Measurements from ENCODE around the gene CES2. TPM values are rescaled to one million over a fixed set of nuclear protein-coding genes. Genes with fewer than 3 reads are reported as not detected.
"Not testable (repeated sequence)": the region's sequence is repeated elsewhere in the genome, so short reads cannot be mapped to it uniquely, and the experiment has no call there.

CES2 gene
- total and polyA plus RNA-seq, 2 experiments from 2014 or later = 52.8 to 72.8 TPM

GRCh38 chr16:66934138-66934838 lies 1.0 kb upstream of the CES2 start, which contains the start of gene CIAO2B:
Gene CIAO2B, minus strand, starts transcription at chr16:66934402. Its CDS starts 38 bp downstream, at chr16:66934364.
- no peaks in the 10 kb centered on the region for H3K9me3 ChIP-seq (ENCODE audit: low read depth)
- no peaks in the 10 kb centered on the region for H3K9me2 ChIP-seq (replicated peaks; ENCODE audit: insufficient read depth)
- H2AFZ ChIP-seq = peak within 1 kb of the TSS; percentile 89
- H3K4me1 ChIP-seq (ENCODE audit: insufficient read depth) = peaks cover 22% of the 10 kb centered on the region
- H3K4me2 ChIP-seq = peak within 1 kb of the TSS; percentile 99
- no peak for TF ChIP-seq EZH2phosphoT487 (IDR thresholded peaks at IDR 0.05; ENCODE audit: low read depth, severe bottlenecking, unreplicated experiment)
- TF ChIP-seq CTCF (IDR thresholded peaks at IDR 0.05; ENCODE audit: poor library complexity) = no peak
- TF ChIP-seq EZH2 (IDR thresholded peaks at IDR 0.05; ENCODE audit: borderline replicate concordance) = no peak
- H3K79me2 ChIP-seq = peaks cover 52% of the 10 kb centered on the region
- H3K27me3 ChIP-seq = no peaks in the 10 kb centered on the region
- no peaks in the 10 kb centered on the region for H4K20me1 ChIP-seq (ENCODE audit: insufficient read depth, poor library complexity, severe bottlenecking)
- DNase-seq (ENCODE audit: low spot score) = peak; percentile 94
- WGBS (ENCODE audit: low lambda C conversion rate, missing lambda C conversion rate) = 1% methylated on average over 50 of the region's 76 CpGs
- peak within 1 kb of the TSS; percentile 69 for H3K4me3 ChIP-seq
- H3K36me3 ChIP-seq (replicated peaks; ENCODE audit: insufficient read depth, low read depth) = no peaks in the 10 kb centered on the region
- H3K27ac ChIP-seq = peak within 1 kb of the TSS; percentile 98

GRCh38 chr16:66934839-66935313 lies 440 bp upstream of the CES2 start:
- H3K4me2 ChIP-seq = peak overlapping the region; percentile 99
- H3K9me3 ChIP-seq (ENCODE audit: low read depth); H4K20me1 ChIP-seq (ENCODE audit: insufficient read depth, poor library complexity, severe bottlenecking); DNase-seq (ENCODE audit: low spot score); H3K36me3 ChIP-seq (replicated peaks; ENCODE audit: insufficient read depth, low read depth); H3K27me3 ChIP-seq; H3K9me2 ChIP-seq (replicated peaks; ENCODE audit: insufficient read depth): not testable (repeated sequence)
- peak overlapping the region; percentile 69 for H3K4me3 ChIP-seq
- peak overlapping the region; percentile 98 for H3K27ac ChIP-seq
- 13% methylated on average over 22 of the region's 24 CpGs for WGBS (ENCODE audit: low lambda C conversion rate, missing lambda C conversion rate)
- H2AFZ ChIP-seq = peak overlapping the region; percentile 89
- peaks cover 52% of the 10 kb centered on the region for H3K79me2 ChIP-seq
- peaks cover 22% of the 10 kb centered on the region for H3K4me1 ChIP-seq (ENCODE audit: insufficient read depth)

- no peak for TF ChIP-seq EZH2phosphoT487 (IDR thresholded peaks at IDR 0.05; ENCODE audit: low read depth, severe bottlenecking, unreplicated experiment)
- no peak for TF ChIP-seq CTCF (IDR thresholded peaks at IDR 0.05; ENCODE audit: poor library complexity)
- Histone ChIP-seq H3K27me3 (no peaks in the 10 kb centered on the region), H3K36me3 (replicated peaks; ENCODE audit: insufficient read depth, low read depth) (no peaks in the 10 kb centered on the region), H3K27ac (no peak overlapping the region), H3K4me2 (peak overlapping the region; percentile 99), H3K4me1 (ENCODE audit: insufficient read depth) (peaks cover 22% of the 10 kb centered on the region), H3K4me3 (no peak overlapping the region), H4K20me1 (ENCODE audit: insufficient read depth, poor library complexity, severe bottlenecking) (no peaks in the 10 kb centered on the region), H2AFZ (no peak overlapping the region), H3K9me2 (replicated peaks; ENCODE audit: insufficient read depth) (no peaks in the 10 kb centered on the region), H3K9me3 (ENCODE audit: low read depth) (no peaks in the 10 kb centered on the region), H3K79me2 (peaks cover 52% of the 10 kb centered on the region)
- DNase-seq (ENCODE audit: low spot score) = no peak
- 93% methylated on average over 6 of the region's 6 CpGs for WGBS (ENCODE audit: low lambda C conversion rate, missing lambda C conversion rate)
Observed at GRCh38 chr16:66936462-66936861, 1.1 kb downstream of the CES2 start.

GRCh38 chr16:66936889-66937554 lies 1.7 kb downstream of the CES2 start:
- H3K36me3 ChIP-seq (replicated peaks; ENCODE audit: insufficient read depth, low read depth) = no peaks in the 10 kb centered on the region
- 93% methylated on average over 4 of the region's 4 CpGs for WGBS (ENCODE audit: low lambda C conversion rate, missing lambda C conversion rate)
- TF ChIP-seq CTCF (IDR thresholded peaks at IDR 0.05; ENCODE audit: poor library complexity) (no peak), EZH2 (IDR thresholded peaks at IDR 0.05; ENCODE audit: borderline replicate concordance) (no peak), EZH2phosphoT487 (IDR thresholded peaks at IDR 0.05; ENCODE audit: low read depth, severe bottlenecking, unreplicated experiment) (no peak)
- no peaks in the 10 kb centered on the region for H4K20me1 ChIP-seq (ENCODE audit: insufficient read depth, poor library complexity, severe bottlenecking)
- H3K4me1 ChIP-seq (ENCODE audit: insufficient read depth) = peaks cover 22% of the 10 kb centered on the region
- peak overlapping the region; percentile 99 for H3K4me2 ChIP-seq
- no peaks in the 10 kb centered on the region for H3K27me3 ChIP-seq
- no peak overlapping the region for H3K4me3 ChIP-seq
- no peaks in the 10 kb centered on the region for H3K9me2 ChIP-seq (replicated peaks; ENCODE audit: insufficient read depth)
- no peaks in the 10 kb centered on the region for H3K9me3 ChIP-seq (ENCODE audit: low read depth)
- H3K27ac ChIP-seq = no peak overlapping the region
- no peak overlapping the region for H2AFZ ChIP-seq
- no peak for DNase-seq (ENCODE audit: low spot score)
- peaks cover 52% of the 10 kb centered on the region for H3K79me2 ChIP-seq
